GM19395 (cell line): Measurements from ENCODE around the gene TXLNB.
A peak's percentile ranks its signal among the peaks of the same experiment; 100 is the strongest.
"Not testable (repeated sequence)": the region's sequence is repeated elsewhere in the genome, so short reads cannot be mapped to it uniquely, and the experiment has no call there.

Experiments used
- ATAC-seq: cut with Tn5 transposase; IDR thresholded peaks from one replicate; pipeline ENCODE4 v1.9.1; 2021; ENCODE audit warnings: mild to moderate bottlenecking, moderate library complexity; ENCODE audit not compliant: unreplicated experiment

The TXLNB gene

DNA sequence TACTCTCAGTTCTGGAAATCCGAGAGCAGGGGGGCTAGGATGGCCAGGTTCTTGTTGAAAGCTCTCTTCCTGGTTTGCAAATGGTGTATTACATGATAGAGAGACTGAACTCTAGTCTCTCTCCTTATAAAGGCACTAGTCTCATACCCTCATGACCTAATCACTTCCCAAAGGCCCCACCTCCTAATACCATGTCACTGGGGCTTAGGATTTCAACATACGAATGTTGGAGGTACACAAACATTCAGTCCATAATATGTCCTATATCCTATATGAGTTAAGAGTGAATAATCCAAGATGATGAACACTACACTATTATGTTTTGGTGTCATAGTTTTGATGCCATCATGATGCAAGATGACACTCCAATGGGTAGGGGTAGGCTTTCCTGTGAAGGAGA is 20.0 kb upstream of the TXLNB start:
- ATAC-seq: no peak

DNA sequence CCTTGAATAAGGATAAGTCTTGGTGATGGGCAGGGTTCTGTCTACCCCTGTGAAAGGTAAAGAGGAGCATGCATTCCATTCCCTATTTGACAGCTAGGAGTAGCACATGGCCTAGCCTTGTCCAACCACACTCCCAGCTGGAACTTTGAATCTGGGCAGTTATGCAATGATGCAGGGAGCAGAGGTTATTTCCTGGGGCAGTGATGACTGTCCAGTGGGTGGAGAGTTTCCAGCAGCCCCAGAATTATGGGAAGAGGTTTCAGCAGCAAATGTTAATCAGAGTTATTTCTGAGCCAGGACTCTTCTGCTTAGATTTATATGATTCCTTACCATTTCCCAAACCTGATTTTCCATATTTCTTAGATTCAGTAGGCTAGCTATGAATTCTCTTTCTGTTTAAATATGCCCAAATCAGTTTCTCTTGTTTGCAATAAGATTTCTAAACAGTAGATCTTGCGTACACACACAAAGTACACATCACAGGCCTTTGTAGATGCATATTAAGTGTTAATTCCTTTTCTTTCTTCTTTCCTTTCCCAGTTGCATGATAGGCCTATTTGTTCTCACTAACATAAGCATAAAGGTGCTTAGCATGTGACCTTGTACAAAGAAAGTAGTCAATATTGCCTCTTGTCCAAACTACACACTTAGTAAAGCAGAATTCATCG is 17.3 kb upstream of the TXLNB start:
- no peak for ATAC-seq

DNA sequence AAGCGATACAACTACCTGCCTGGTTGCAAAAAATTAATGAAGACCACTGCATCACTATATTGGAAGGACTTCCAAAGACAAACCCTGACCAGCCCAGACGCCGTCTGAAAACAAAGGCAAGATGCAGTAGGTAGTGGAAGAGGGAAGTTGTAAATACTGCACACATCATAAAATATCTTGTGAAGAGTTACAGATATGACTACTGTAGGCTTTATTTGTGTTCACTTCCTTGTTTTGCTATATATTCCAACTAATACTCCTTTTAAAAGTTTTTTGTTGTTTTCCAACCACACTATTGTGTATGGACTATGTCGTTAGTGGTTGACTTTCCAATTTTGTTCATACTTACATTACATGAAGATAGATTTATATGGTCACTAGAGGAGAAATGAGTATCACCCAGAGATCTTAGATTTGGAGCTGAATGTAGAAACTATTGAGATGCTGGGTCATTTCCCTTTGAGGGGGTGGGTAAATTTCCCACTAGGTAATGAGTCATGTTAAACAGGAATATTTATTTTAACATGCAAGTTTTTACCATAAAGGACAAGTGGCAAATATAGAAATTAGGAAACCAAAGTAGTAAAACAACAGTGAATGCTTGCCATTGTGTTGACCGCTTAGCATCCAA is 16.6 kb upstream of the TXLNB start:
- ATAC-seq: peak; percentile 81

DNA sequence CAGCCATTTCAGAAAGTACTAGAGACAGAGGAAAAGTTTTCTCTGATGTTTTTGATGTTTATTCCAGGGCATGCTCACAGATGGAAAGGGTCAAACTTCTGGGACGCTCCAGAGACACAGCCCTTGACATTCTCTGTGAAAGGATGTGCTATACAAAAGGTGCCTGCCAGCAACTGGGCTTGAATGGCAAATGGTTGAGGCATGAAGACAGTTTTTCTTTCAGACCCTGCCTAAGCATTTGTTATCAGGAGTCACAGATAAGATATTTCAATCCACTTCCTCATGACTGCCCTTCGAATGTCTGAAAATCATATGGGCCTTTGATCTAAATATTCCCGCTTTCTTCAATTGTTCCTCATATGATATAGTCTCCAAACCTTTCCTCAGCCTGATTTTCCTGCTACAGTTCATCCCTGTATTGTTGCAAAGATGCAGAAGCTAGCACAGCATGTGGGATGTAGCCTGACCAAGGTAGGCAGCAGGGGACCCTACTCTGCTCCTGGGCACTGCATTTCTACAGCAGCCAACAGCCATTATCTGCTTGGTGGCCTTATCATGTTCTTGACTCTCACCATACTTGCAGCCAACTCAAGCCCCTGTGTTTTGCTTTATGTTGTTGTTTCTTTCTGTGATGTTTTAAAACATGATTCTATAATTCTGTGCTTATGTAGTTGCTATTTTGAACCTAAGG is 14.6 kb upstream of the TXLNB start:
- no peak for ATAC-seq

DNA sequence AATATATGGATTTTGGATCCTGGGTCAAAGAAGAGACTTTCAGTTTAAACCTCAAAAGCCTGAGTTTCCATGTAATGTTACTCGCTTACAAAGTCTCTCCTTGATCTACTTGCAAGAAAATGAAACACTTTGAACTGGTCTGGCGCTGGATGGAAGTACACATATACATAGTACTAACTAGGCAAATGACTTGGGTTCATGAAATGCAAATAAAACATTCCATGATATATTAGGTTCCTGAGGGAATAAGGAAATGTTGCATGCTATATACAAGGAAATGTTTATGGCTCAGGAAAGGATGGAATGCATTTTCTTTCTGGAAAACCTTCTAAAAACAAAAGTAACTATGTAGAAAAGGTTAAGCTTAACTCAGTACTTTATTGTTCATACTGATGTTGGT is 11.4 kb upstream of the TXLNB start:
- no peak for ATAC-seq

DNA sequence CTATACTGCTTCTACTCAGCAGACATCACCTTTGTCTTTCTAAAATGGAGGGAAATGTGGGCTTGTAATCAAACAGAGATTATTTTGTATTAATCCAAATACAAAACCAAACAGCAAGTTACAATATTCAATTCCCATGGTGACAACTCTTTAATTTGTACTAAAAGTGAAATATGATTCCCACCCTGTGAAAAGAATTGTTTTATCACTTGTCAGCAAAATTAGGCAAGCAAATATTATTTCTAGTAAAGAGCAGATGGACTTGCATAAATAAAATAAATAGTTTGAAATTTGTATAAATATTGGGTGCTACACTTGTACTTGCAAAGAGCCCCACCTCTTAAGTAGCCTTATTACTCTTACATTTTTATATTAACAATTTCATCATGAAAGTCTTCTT is 6.1 kb upstream of the TXLNB start:
- no peak for ATAC-seq

DNA sequence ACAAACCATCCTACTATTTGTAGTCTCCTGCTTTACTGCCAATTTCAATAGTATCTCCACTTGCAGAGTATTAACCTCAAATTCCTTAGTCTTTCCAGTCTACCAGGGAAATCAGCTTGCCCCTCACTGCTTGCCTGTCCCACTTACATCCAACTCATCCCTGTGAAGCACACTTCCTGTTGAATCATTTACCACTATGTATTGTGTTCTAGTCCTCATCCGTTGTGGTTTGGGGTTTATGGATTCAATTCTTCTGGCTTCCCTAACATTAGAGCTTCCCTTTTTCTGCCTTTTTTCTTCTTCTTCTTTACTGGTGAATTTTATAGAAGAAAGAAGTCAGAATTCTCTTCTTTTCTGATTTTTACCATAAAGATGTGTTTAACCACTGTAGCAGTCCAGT is 5.1 kb upstream of the TXLNB start:
- no peak for ATAC-seq

DNA sequence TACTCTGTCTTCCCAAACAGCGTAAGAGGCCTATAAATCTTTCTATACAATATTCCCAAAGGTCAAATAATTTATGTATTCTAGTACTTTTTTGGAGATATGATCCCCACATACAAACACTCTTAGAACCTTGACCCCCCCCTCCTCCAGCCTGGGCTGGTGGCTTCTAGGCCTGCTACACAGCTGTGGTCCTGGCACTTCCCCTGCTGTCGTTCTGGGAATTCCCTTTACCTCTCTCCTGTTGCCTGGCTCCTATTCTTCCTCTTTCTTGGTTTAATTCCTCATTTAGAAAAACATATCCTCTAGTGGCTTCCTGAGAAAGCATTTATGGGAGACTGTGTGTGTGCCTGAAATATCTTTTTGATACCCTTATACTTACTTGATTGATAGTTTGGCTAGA is 4.1 kb upstream of the TXLNB start:
- ATAC-seq: no peak

DNA sequence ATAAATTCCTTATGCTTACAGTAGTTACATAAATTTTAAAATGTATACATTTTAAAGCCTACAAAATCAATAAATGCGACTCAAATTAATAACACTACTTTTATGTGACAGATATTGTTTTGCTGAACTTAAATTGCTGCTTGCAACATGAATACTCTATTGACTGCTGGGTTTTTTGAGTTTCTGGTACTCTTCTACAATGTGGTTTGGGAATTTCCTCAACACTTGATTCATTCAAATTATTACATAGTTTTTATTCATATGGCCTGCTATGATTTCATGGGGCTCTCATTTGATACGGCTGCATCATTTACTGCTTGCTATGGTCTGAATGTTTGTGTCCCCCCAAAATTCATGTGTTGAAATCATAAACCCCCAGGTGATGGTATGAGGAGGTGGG is 2.3 kb upstream of the TXLNB start:
- no peak for ATAC-seq

DNA sequence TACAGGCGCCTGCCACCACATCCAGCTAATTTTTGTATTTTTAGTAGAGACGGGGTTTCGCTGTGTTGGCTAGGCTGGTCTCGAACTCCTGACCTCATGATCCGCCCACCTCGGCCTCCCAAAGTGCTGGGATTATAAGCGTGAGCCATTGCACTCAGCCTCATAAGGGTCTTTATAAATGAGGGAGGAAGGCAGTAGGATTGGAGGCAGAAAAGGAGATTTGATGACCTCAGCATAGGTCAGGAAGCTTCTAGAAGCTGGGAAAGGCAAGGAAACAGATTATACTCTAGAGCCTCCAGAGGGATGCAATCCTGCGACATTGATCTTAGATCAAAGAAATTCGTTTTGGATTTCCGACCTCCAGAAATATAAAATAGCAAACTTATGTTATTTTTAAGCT is 1.4 kb upstream of the TXLNB start:
- not testable (repeated sequence) for ATAC-seq

DNA sequence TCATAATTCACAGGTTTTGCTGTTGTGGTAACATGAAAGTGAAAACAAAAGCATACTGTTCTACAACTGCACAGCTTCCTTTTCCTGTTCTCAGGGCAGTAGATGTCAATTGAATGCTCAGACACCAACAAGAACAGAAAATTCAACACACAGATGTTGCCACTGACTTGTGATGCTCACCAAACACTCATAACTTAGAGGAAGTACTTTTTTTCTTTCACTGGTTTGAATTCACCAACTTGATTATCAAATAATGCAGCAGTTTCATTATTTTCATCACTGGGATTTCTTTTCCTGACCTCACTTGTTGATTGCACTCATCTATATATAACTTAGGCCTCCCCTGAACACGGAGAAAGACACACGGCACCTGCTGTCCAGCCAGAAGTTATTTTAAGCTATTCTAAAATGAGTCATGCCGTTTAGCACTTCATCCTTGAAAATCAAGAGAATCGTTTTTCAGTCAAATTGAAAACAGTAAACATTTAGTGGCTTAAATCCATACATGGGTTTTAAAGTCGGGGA is 949 bp downstream of the TXLNB start:
- ATAC-seq: peak; percentile 81

DNA sequence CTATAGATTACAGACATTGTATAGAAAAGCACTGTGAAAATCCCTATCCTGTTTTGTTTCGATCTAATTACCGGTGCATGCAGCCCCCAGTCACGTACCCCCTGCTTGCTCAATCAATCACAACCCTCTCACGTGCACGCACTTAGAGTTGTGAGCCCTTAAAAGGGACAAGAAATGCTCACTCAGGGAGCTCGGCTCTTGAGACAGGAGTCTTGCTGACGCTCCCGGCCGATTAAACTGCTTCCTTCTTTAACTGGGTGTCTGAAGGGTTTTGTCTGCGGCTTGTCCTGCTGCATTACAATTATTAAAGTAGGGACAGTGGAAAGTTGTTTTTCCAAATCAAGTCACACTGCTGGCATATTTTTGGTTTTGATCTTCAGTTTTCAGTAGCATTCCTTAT is 2.6 kb downstream of the TXLNB start:
- no peak for ATAC-seq

DNA sequence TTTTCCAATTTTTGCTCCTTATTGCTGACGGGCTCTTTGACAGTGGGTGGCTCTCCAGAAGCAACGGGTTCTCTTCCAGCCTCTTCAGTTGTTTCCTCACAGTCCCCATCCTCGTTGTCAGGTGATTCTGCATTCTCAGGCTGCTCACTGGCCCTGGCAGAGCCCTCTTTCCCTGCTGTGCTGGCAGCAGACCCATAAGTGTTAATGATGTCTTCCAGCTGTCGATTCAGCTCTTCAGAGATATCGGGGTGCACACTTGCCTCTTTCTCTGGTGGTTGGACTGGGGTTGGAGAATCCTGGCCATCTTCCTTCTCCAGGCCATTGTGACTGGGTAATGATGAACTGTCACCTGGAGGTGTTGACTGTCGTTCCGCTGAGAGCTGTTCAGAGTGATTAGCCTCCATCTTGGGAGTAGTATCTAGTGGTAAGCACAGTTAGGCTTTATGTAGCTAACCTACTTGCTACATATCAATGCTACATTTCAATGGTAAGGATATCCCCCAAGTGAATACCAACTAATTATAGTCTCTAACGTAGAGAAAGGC is 3.2 kb downstream of the TXLNB start:
- ATAC-seq: no peak

DNA sequence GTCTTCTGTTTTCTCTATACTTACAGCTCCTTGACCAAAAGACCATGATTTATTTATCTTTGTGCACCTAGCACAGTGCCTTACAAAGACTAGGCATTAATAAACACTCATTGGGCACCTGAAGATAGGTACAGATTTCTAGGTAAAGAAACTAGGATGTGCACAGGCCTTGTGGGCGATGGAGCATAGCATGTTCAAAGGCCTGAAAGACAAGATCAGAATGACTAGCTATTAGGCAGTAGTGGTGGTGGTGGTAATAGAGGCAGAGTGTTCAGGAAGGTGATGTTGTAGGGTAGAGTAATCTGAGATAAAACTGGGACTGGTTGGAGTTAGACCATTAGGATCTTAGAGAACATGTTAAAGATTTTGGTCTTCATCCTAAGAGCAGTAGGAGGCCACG is 3.9 kb downstream of the TXLNB start:
- no peak for ATAC-seq

DNA sequence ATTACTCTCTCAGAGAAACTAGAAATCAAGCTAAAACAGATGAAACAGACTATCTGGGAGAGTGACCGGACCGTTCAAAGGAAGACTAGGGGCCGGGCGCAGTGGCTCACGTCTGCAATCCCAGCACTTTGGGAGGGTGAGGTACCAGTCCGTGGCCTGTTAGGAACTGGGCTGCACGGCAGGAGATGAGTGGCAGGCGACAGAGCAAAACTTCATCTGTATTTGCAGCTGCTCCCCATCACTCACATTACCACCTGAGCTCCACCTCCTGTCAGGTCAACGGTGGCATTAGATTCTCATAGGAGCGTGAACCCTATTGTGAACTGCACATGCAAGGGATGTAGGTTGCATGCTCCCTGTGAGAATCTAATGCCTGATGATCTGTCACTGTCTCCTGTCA is 5.4 kb downstream of the TXLNB start:
- not testable (repeated sequence) for ATAC-seq

DNA sequence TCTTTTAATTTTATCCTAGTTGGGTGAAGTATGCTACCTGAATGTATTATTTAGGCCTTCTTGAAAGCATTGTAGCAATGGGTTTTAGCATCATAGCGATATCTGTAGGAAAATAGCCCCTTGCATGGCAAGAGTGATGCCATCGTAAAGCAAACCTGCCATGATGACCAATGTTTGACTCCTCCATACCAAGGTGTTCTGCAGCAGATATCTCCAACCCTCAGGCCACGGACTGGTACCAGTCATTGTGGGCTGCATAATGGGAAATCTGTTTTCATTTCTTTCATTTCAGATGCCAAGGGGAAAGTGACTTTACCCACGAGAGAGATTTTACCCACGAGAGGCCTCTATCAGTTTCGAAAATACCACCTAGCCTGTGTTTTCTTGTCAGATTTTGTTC is 6.2 kb downstream of the TXLNB start:
- ATAC-seq: no peak

DNA sequence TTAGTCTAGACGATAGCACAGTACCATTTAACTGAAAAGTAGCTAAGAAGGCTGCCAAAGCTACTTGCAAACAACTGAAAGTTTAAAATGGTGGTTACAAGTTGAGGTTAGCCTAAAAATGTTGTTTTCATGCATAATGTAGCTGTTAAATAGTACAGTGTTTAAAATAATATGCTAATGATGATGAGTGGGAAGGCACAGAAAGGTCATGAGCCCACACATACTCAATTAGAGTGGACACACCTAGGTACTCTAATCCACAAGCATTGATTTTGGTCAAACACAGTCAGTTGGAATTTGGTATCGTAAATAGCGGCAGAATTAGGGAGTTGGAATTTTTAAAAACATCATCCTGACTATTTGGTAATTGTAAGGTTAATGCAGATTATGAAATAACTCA is 7.0 kb downstream of the TXLNB start:
- ATAC-seq: no peak

DNA sequence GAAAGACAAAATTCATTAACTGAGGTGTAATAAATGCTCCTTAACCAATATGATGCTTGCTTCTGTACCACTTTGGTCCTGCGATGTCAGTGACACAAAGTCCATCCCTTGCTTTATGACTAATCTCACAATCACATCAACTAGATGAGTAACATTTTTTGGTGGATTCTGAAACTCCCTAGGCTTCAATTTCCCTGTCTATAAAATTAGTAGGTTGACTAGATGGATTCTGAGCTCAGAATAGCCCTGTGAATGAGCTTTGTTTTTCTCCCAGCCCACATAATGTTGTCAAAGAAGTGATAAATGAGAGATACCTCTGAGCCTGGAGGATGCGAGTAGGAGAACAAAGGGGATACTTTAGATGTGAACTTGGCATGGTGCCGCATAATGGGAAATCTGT is 9.1 kb downstream of the TXLNB start:
- ATAC-seq: no peak

DNA sequence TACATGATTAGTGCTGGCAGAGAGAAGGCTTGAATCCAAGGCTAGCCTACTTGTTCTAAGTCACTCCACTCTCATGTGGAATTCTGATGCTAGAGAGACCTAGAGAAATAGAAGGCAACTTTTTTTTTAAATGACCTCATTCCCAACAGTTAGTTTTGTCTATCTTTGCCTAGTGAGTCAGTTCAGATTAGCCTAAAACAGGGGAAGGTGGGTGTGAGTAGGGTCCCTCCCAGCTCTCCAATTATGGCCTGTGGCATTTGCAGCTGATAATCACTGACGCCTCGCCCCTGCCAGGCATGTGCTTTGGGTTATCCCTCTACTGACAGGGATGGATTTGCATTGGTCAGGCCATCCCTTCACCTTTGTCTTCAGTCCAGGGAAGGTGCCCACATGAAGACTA is 13.6 kb downstream of the TXLNB start:
- no peak for ATAC-seq

DNA sequence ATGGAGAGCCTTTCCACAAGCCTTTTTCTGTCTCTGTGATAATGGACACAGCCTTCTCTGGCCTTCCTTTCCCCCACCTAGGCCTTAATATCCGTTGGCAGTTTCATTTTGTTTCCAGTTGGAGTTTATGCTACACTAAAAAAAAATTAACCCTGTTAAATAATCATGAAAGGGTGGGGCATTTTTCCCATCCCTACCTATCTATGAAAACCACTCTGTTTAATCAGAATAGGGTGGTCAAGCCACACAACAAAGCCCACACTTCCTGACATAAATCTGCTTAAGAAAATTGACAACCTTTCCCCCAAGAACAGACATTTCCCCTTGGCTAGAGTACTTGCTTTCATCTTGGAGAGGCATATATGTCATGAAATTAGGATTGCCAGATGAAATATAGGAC is 14.2 kb downstream of the TXLNB start:
- no peak for ATAC-seq

DNA sequence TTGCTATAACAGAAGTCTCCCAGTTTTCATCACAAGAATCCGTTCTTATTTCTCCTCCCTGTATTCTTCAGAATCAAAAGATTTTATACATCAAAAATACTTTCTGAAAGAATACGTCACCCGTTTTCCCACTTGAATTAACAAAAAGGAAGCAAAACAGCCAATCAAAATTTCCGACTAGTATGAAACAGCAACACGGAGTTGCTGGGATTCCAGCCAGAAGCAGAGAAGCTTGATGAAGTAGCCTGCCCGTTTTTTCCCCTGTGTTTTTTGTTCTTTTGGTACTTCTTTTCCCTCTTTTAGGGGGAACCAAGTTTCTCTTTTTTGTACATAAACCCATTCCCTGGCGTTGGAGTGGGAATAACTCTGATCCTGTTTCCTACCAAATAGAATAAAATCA is 14.6 kb downstream of the TXLNB start:
- ATAC-seq: no peak
